Measurements from ENCODE around the gene CHPF2. TPM values are rescaled to one million over a fixed set of nuclear protein-coding genes. Genes with fewer than 3 reads are reported as not detected.

Gene CHPF2
- total RNA-seq, 1 donor from 2014 or later: 84.7 TPM

GRCh38 chr7:151192002-151192539, 40.2 kb upstream of the CHPF2 start:
- Histone ChIP-seq H3K79me2 (ENCODE audit: insufficient read depth, low read length) (no peaks in the 10 kb centered on the region), H3K9me3 (ENCODE audit: insufficient read depth, low read depth, low read length) (no peaks in the 10 kb centered on the region), H3K27ac (ENCODE audit: low read depth, low read length) (no peak overlapping the region), H3K4me2 (ENCODE audit: low read length) (no peak overlapping the region), H2AFZ (ENCODE audit: low read depth, low read length) (no peak overlapping the region), H3K9ac (ENCODE audit: low read length) (no peak overlapping the region), H3K36me3 (ENCODE audit: insufficient read depth, low read length) (no peaks in the 10 kb centered on the region), H4K20me1 (ENCODE audit: insufficient read depth, low read length) (no peaks in the 10 kb centered on the region), H3K27me3 (ENCODE audit: insufficient read depth, low read length) (peaks cover 32% of the 10 kb centered on the region), H3K4me1 (ENCODE audit: insufficient read depth, low read length) (no peaks in the 10 kb centered on the region), H3K4me3 (ENCODE audit: insufficient read depth, low read depth, low read length) (no peak overlapping the region)
- Mint-ChIP-seq H3K27me3 (ENCODE audit: low read depth, unreplicated experiment) (peaks cover 52% of the 10 kb centered on the region), H3K27ac (ENCODE audit: unreplicated experiment) (no peak overlapping the region), H3K36me3 (ENCODE audit: low read depth, unreplicated experiment) (peaks cover 2% of the 10 kb centered on the region), H3K9me3 (ENCODE audit: unreplicated experiment) (peaks cover 5% of the 10 kb centered on the region), H3K4me1 (ENCODE audit: low read depth, unreplicated experiment) (no peaks in the 10 kb centered on the region), H3K4me3 (ENCODE audit: unreplicated experiment) (no peak overlapping the region)
- FAIRE-seq (no peak), DNase-seq (ENCODE audit: low read depth) (no peak)
- TF ChIP-seq EZH2 (IDR thresholded peaks at IDR 0.05; ENCODE audit: insufficient read depth, low read length) (no peak), CTCF (IDR thresholded peaks at IDR 0.05; ENCODE audit: insufficient read depth, low read depth, low read length) (no peak)

- FAIRE-seq: no peak
Measured at GRCh38 chr7:151193203-151193978, 38.9 kb upstream of the CHPF2 start.

More at GRCh38 chr7:151193203-151193978, 38.9 kb upstream of the CHPF2 start:
- no peak overlapping the region for H2AFZ ChIP-seq (ENCODE audit: low read depth, low read length)
- H3K9me3 ChIP-seq (ENCODE audit: insufficient read depth, low read depth, low read length): no peaks in the 10 kb centered on the region
- H3K27me3 Mint-ChIP-seq (ENCODE audit: low read depth, unreplicated experiment): peaks cover 45% of the 10 kb centered on the region
- peaks cover 28% of the 10 kb centered on the region for H3K27me3 ChIP-seq (ENCODE audit: insufficient read depth, low read length)
- H3K27ac ChIP-seq (ENCODE audit: low read depth, low read length): no peak overlapping the region
- H3K9ac ChIP-seq (ENCODE audit: low read length): no peak overlapping the region
- no peaks in the 10 kb centered on the region for H3K4me1 ChIP-seq (ENCODE audit: insufficient read depth, low read length)
- H3K27ac Mint-ChIP-seq (ENCODE audit: unreplicated experiment): no peak overlapping the region
- no peaks in the 10 kb centered on the region for H4K20me1 ChIP-seq (ENCODE audit: insufficient read depth, low read length)
- H3K4me1 Mint-ChIP-seq (ENCODE audit: low read depth, unreplicated experiment): no peaks in the 10 kb centered on the region
- H3K4me3 ChIP-seq (ENCODE audit: insufficient read depth, low read depth, low read length): no peak overlapping the region
- H3K36me3 ChIP-seq (ENCODE audit: insufficient read depth, low read length): no peaks in the 10 kb centered on the region
- no peak for TF ChIP-seq CTCF (IDR thresholded peaks at IDR 0.05; ENCODE audit: insufficient read depth, low read depth, low read length)
- no peak for TF ChIP-seq EZH2 (IDR thresholded peaks at IDR 0.05; ENCODE audit: insufficient read depth, low read length)
- no peaks in the 10 kb centered on the region for H3K79me2 ChIP-seq (ENCODE audit: insufficient read depth, low read length)
- H3K4me3 Mint-ChIP-seq (ENCODE audit: unreplicated experiment): no peak overlapping the region
- no peak for DNase-seq (ENCODE audit: low read depth)
- H3K36me3 Mint-ChIP-seq (ENCODE audit: low read depth, unreplicated experiment): no peaks in the 10 kb centered on the region
- H3K9me3 Mint-ChIP-seq (ENCODE audit: unreplicated experiment): peaks cover 5% of the 10 kb centered on the region
- H3K4me2 ChIP-seq (ENCODE audit: low read length): no peak overlapping the region
